NCI-H524 treated with DMSO at 0.1 percent for 48 hours (cell line): Measurements from ENCODE around the gene TNNT1.
"Not testable (repeated sequence)": the region's sequence is repeated elsewhere in the genome, so short reads cannot be mapped to it uniquely, and the experiment has no call there.

ENCODE experiments used
- DNase-seq: peaks from one replicate; lab custom pipeline; 2025; lab: John Stamatoyannopoulos, UW

The TNNT1 gene, protein sequence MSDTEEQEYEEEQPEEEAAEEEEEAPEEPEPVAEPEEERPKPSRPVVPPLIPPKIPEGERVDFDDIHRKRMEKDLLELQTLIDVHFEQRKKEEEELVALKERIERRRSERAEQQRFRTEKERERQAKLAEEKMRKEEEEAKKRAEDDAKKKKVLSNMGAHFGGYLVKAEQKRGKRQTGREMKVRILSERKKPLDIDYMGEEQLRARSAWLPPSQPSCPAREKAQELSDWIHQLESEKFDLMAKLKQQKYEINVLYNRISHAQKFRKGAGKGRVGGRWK

GRCh38 chr19:55149078-55150003 is at the start of gene TNNT1:
TNNT1 (minus strand) TSS chr19:55149206; CDS start chr19:55147157, 2,049 bp downstream.
- no peak for DNase-seq

DNA sequence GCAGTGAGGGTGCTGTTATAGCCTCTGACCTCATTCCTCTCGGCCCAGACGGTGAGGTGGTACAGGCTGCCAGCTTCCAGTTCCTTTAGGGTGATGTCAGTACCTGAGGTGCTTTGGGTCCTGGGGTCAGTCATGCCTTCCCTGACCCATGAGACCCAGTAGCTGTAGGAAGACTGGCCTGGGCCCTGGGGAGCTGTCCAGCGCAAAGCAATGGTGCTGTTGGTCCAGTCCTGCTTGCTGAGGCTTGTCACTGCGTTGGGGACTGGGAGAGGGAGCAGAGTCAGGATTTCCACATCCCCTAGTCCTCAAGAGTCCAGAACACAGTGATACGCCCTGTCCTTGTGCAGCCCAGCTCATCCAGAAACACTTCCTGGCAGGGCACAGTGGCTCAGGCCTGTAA is 49.6 kb upstream of the TNNT1 start:
- DNase-seq: no peak

DNA sequence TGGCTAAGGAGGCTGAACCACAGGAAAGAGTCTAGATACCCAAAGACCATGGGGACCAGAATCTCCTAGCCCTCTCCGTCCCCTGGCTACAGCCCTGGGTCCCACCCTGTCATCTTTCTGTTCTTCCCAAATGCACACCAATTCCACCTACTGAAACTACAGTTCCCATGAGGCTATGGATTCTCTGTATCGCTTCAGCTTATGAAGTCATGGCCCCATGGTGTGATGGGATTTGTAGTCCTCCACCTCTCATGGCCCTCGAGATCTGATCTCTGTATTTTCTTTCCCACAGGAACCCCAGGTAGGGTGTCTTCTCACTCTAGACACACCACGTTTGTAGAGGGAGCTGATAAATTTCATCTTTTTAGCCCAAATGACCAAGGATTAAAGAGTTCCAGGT is 48.5 kb upstream of the TNNT1 start:
- DNase-seq: no peak

- DNase-seq: no peak
These were observed 47.8 kb upstream of the TNNT1 start for GRCh38 chr19:55196803-55197202.

DNA sequence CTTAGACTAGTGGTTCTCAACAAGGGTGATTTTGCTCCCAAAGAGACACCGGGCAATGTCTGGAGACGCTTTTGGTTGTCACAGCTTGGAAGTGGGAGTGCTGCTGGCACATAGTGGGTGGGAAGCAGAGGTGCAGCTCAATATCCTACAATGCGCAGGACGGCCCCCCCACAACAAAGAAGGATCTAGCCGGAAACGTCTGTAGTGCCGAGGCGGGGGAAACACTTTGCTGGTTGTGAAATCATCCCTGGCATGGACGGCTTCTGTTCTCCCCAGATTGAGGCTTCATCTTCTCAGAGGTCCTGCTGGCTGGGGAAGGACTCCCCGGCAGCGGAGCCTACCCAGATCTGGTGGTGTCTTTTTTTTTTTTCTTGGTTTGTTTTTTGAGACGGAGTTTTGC is 44.5 kb upstream of the TNNT1 start:
- no peak for DNase-seq

DNA sequence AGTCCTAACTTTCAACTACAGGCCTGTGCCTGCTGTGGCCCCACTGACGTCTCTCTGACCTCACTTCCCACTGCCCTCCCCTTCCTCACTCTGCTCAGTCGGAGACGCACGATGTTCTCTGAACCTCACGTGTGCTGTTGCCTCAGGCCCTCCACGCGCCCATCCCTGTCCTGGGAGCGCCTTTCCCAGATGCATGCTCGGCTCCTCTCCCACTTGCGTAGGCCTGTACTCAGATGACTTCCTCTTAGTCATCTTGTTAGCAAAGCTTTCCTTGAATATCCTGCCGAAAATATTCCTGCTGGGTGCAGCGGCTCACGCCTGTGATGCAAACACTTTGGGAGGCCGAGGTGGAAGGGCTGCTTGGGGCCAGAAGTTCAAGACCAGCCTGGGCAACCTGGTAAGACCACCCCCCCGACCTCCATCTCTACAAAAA is 40.4 kb upstream of the TNNT1 start:
- DNase-seq: no peak

GRCh38 chr19:55188625-55189024 is 39.6 kb upstream of the TNNT1 start:
- no peak for DNase-seq

GRCh38 chr19:55186080-55186479 is 37.1 kb upstream of the TNNT1 start:
- DNase-seq: no peak

DNA sequence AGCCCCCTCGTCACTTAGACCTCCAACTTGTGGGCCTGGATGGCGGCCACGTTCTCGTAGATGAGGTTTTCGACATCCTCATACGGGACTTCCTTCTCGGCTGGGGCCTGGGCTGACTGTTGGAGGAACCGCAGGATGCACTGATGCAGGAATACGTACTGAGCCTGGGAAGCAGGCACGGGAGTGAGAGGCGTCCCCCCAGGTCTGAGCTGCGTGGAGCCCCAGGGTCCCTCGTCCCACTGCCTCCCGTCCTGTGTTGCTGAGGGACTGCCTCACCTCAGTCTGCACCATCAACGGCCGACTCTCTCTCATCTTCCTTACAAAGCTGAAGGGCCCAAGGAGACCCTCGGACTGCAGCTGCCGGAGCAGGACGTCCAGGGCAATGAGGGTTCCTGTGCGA is 32.7 kb upstream of the TNNT1 start:
- no peak for DNase-seq

GRCh38 chr19:55179606-55180484 is 30.8 kb upstream of the TNNT1 start, which contains the start of gene SYT5:
SYT5 (minus strand) TSS chr19:55180289; CDS start chr19:55179041, 1,248 bp downstream.
- no peak for DNase-seq

DNA sequence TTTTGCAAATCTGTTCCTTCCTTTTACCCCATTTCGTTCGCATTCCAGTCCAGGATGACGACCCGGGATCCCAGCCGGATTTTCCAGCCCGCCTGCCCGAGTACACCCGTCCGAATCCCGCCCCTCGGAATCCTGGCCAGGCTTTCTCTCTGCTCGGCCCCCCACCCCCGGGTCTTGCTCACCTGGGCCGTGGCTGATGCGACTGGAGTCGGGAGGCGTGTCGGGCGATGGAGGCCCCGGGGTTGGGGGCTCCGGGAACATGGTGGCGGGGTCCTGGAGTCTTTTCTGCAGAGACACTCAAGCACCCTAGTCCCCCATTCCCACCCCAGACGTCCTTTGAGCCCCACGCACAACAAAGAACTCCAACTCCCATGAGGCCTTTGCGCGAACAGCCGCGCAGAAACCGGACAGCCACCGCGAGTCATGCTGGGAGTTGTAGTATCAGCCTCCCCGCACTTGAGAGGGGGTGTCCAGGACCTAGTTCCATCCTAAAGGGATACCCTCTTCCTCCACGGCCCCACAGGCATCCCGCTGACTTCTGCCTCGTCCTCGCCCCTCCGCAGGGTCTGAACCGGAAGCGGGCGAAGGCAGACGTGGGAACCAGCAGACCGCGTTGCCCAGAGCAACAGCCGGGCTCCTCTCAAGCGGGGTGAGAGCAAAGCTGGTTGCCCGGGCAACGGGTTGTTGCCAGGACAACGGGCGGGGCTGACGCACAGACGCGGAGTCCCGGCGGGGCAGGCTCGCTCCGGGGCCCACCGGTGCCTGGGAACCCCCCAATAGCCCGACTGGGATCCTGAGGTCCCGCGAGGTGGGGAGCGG is 30.0 kb upstream of the TNNT1 start:
- DNase-seq: peak; percentile 63

DNA sequence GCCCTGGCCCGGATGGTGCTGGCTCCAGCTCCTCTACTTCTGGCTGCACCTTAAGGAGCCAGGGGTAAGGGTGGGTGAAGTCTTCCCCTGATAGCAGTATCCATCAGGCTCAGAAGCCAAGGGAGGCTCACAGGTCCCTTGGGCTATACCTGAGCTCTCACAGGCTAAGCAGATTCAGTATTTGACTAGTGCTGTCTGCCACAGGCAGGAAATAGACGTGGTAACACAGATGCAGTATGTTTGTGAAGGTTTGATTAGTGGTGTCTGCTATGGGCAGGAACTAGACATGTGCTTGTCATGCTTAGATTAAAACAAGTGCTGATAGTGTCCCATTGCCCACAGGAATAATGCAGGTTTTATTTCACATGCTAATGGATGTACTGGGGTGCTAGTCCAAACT is 27.1 kb upstream of the TNNT1 start:
- no peak for DNase-seq

GRCh38 chr19:55175117-55175867 is 26.3 kb upstream of the TNNT1 start:
- DNase-seq: no peak

- no peak for DNase-seq
These were observed 25.6 kb upstream of the TNNT1 start for GRCh38 chr19:55174425-55175116.

- no peak for DNase-seq
These were observed 24.9 kb upstream of the TNNT1 start for GRCh38 chr19:55173714-55174409.

DNA sequence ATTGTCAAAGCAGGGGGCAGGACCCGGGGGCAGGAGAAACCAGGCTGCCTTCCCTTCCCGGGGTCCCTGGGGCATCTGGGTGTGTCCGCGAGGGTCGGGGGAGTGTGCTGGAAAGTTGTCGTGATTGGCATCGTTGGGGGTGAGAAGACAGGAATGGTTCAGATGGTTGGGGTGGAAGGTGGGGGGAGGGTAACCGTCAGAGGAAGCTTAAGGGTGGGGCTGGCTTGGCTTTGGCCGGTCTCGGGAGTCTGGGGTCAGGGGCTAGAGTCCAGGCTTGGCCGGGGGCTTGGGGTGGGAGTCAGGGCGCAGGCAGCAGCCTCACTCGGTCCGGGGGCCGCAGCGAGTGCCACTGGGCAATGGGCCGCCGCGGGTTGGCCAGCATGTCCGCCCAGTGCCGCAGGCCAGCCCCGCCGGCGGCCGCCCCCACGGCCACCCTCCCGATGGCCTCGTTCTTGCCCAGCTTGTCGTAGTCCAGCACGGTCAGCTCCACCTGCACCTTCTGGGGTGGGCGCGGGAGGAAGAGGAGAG is 24.2 kb upstream of the TNNT1 start:
- DNase-seq: no peak

GRCh38 chr19:55172741-55173140 is 23.7 kb upstream of the TNNT1 start:
- no peak for DNase-seq

- not testable (repeated sequence) for DNase-seq
These were observed 23.3 kb upstream of the TNNT1 start for GRCh38 chr19:55172318-55172717.

GRCh38 chr19:55171440-55171839 is 22.4 kb upstream of the TNNT1 start:
- DNase-seq: no peak
